Amniotic epithelial cell (primary cell): ENCODE data around the gene IL1RN.

Experiments used
- DNase-seq: peaks from one replicate; pipeline ENCODE4 v3.0.0-alpha.2; 2010; ENCODE audit warnings: low read depth

Gene IL1RN

DNA sequence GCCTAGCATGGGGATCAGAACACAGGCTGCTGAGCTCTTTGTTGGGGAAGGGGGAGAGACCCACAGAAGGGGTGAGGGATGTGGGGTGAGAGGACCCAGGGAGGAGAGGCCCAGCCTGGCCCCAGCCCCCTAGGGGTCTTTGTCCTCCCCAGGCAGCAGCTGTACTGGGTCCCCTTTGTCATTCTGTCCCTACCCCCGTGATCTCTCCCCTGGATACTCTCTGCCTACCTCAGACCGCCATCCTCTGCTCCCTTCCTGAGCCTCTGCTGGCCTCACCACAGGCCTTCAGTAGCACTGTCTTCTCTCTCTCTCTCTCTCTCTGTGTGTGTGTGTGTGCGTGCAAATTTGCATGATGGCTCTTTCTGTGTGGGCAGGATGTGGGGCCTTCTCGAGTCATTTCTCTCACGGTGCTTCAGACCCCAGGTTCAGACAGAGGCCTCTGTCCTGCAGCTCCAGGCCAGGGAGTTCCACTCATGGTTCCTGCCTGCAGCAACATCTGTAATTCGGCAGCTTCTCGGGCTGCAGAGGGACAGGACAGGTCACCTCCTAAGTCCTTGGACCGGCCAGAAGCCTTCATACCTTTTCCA, 47.7 kb downstream of the IL1RN start:
- no peak for DNase-seq

DNA sequence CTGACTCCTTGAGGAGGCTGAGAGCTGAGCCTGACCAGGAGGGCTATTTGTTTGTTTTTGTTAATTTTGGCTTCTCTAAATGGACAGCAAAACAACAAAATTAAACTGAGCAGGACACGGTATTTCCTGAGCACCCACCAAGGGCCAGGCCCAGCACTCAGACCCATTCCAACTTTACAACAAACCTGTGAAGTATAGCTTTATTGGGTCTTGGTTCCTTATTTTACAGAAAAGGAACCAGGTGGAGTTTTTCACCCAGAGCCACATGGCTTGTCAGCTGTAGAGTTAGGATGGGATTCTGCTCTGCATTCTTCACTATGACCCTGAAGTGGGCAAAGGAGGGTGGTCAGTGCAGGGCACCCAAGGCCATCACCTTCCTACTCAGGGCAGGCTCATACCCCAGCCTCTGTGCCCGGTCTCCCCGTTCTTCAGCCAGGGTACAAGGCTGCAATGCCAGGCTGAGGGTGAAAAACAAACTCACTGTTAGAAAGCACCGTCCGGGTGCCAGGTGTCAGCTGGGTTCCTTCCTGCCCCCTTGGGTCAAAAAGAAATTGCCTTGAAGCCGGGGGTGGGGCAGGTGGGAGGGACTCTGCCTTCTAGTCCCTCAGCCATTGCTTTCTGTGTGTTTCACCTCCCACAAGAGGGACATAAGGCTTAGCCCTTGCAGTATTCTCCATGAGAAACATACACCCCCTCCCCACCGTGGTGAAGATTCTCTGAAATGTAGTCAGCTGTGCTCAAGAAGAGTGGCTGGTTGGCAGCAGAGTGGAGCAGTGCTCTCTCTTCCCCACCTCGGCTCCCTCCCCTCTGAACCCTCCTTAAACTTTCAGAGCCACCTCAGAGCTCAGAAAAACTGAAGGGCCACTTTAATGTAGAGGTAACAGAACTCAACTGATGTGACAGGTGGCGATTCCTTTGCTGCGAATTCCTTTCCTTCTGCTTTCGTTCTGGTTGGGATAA, 48.6 kb downstream of the IL1RN start:
- no peak for DNase-seq

DNA sequence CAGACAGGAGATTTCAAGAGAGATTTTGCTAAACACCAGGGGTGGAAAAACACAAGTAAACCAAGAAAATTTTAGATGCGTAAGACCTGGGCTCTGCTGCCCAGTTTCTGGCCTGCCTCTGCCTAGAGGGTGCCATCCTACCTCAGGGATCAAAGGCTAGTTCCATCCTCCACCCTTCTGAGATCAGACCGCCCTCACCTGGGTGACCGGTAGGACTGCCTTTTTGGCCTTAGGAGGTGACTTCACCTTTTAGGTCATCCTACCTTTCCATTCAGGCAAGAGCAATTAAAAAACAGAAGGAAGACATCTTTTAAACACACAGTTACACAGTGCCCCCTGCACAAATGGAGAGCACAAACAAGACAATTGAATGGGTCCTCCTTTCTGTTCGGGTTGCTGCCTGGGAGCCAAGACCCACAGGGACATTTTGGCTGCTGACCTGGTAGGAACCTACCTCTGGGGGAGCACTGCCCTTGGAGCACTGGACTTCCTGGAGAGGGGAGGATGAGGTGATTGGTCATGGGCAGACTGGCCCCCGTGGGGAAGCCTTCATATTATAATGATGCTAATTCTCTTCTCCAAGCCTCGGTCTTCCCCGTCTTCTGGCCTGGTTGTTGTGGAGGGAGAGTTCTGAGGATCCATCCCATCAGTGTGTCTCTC, 49.4 kb downstream of the IL1RN start:
- no peak for DNase-seq

DNA sequence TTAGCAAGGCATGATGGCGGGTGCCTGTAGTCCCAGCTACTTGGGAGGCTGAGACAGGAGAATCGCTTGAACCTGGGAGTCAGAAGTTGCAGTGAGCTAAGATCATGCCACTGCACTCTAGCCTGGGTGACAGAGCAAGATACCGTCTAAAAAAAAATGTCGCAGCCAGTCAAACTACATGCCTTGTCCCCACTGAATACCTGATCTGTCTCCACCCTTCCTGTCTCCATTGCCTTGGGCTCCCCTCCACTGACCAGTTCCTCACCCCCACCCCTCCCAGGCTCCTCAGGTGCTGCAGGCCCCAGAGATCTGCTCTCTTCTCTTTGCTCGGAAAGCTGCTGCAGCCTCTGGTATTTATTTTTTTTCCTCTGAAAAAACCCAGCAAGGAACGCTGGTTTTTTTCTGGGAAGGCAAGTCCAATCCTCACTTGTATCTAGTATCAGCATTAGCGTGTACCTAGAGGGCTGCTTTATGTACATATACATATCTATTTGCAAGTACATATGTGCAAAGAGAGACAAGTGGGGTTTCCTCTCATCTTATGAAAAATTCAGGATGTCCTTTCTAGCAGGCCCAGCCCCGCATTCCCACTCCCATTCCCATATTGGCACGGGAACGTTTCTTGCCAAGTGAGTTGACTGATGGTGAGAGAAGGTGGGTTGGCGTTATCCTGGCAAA, 50.8 kb downstream of the IL1RN start:
- no peak for DNase-seq

DNA sequence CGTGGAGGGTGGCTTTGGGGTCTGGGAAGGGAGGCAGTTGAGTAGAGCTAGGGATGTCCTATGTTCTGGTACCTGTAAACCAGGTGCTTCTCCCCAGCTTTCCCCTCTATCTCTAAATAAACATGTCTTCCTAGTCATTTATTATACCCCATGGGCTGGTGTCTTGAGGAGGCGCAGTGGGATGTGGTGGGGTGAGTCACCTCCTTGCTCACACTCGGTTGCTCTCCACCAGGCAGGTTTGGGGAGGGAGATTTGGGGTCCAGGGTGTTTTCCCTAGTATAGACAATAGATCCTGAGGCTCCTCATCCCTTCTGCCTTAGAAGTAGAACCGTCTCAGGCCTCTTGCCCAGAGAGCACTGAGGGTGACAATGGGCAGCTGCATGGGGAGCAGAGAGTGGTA, 51.5 kb downstream of the IL1RN start:
- no peak for DNase-seq

DNA sequence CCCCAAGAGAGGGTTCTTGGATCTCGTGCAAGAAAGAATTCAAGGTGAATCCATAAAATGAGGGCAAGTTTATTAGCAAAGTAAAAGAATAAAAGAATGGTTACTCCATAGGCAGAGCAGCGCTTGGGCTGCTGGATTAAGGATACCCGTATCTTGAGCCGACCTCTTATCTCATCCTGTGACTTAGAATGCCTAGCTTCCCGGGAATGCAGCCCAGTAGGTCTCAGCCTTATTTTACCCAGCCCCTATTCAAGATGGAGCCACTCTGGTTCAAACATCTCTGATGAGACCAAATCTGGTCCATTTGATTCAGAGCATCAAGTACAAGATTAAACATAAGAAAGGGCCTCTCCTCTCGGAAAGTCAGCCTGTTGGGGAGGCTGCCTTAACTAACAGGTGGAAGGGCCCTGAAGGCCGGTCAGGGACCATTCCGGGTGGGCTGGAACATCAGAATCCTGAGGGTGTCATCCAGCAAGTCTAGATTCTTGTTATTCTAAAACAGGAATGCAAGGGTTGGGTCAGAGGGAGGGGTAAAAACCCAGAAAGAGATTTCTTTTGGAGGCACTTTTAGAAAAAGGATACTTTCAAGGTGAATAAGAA, 52.1 kb downstream of the IL1RN start:
- DNase-seq, result no peak

DNA sequence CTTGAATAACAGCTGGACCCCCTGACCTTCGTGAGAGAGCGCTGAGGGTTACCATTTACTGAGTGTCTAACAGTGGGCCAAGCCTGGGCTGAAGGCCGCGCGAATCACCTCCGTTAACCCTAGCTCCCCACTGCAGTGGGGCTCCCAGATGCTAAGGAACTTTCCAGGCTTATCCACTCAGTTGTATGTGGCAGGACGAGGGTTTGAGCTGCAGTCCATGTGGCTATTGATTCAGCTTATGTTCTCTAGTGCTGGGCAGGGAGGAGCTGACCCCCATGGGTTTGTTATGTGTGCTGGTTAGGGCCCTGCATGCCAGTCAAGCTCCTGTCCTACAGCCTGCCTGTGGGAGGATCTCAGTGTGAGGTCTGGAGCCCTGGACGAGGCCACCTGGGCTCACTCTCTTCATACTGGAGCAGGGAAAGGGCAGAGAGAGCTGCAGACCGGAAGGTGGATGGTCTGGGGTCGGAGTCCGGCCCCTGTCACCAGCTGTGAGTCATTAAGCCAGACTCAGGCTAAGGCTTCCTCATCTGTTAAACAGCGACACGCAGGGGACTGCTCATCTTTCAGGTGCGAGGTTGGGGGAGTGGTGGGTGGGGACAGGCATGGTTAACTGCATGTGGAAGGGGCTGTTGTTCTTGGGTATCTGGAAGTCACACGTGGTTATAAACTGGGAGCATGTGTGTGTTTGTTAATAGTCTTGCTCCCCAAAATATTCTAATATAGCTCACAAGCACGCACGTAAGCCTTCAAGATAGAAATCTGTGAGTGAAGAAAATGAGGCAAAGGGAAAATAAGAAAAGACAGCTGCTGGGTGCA, 52.9 kb downstream of the IL1RN start:
- DNase-seq, result no peak

DNA sequence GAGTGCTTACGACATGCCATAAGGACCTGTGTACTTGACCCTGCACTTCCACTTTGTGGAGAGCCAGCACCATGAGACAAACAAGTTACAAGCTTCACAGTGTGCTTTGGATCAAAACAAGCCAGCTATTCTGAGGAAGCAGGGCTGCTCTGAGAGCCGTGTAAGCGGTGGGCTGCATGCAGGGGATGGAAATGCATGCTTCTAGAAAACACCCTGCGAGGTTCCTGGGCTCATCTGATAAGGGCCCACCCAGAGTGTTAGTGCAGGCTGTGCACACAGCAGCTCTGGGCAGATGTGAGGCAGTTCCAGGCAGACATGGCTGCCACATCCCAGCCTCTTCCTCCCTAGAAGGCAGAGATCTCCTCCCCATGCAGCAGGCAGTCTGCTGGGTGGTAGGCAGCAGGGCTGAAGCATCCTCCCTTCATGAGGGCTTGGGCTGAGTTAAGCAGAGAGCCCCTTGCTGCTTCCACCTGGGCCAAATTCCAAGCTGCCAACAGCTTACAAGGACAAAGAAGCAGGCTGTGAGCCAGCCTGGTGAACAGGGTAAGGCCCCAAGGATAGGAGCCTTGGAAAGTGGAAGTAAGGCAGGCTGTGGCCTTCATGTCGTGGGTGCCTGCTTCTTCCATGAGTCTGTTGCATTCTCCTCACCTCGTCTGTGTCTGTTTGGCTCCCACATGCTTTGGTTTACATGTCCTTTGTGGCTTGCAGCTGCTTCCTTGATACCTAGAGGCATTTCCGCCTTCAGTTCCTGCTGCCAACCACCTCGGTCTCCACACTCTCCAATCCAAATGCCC, 54.1 kb downstream of the IL1RN start:
- DNase-seq, result no peak

DNA sequence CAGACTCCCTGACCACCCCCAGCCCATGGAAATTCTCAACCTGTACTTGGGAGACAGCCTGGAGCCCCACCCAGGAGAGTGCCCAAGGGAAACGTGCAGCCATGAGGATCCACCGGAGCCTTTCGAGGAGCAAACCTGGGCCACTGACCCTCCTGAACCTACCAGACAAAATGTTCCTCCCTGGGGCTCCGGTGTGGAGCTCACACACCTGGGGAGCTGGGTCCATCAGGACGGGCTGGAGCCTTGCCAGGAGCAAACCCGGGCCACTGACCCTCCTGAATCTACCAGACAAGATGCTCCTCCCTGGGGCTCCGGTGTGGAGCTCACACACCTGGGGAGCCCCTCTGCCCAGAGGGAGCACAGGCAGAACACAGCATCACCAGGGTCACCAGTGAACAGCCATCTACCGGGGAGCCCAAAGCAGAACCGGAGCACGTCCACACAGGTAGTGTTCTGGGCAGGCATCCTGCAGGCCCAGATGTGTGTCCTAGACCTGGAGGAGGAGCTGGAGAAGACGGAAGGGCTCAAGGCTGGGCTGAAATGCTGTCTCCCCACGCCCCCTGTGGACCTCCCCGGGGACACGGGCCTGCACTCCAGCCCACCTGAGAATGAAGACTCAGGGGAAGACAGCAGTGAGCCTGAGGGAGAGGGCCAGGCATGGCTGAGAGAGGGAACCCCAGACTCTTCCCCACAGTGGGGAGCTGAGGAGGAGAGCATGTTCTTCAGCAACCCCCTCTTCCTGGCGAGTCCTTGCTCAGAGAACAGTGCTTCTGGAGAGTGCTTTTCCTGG, 55.3 kb downstream of the IL1RN start:
- no peak for DNase-seq

DNA sequence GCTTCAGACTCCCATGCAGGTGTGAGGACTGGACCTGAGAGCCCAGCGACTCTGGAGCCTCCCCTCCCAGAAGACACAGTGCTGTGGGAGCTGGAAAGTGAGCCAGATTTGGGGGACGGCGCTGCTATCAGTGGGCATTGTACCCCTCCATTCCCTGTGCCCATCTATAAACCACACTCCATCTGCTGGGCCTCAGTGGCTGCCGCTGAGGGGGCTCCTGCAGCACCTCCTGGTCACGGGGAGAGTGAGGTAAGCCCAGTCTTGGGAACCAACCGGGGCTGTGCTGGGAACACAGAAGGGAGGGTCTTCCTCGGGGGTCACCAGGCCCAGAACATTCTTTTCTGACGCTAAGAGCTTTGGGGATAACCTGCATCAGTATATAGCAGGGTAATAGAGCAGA, 55.9 kb downstream of the IL1RN start:
- no peak for DNase-seq
